HT1080 (cell line): ENCODE measurements around the gene SRPX. TPM values are rescaled to one million over a fixed set of nuclear protein-coding genes. Genes with fewer than 3 reads are reported as not detected.
A peak's percentile ranks its signal among the peaks of the same experiment; 100 is the strongest.

Source experiments
- DNase-seq: peaks from one replicate; pipeline ENCODE4 v3.0.0-alpha.2; 2015; ENCODE audit warnings: low read depth
- total RNA-seq: library from RNA; depleted of rRNA; stranded (reverse); fragments of >200 nt; shearing (Covaris generic); gene quantifications from 2 replicates; pipeline ENCODE4 v1.2.3, GENCODE V29; 2014

Gene SRPX
- total RNA-seq, 1 experiment from 2014 or later = 170 TPM

DNA sequence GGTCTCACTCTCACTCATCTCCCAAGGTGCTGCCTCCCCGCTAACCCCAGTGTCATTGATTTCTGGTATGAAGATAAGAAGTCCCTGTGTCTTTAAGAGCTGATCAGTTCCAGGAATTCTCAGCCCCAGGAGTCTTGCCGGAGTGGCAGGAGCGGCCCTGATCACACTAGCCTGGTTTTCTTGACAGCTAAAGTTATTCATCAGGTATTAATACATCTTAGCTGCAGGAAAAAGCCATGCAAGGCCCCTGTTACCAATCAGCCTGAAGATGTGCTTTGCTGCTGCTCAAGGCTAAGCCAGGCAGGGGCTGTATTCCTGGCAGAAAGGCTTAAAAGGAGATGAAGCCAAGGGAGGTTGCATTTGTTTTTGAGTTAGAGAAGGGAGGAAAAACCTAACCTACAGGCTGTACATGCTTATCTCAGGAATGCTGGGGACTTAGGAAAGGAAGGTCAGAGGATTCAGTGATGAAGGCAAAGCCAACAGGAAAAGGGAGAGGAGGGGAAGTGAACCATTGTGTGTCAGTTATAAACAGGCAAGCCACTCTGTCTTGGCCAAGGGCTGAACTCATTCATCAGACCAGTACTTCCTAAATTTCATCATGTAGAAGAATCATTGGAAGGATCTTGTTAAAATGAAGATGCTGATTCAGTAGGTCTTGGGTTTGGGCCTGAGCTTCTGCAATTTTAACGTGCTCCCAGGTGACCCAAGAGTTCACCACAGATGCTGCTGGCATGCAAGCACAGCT, 8.6 kb downstream of the SRPX start:
- DNase-seq = peak; percentile 42

- DNase-seq = peak; percentile 70
These were observed 14.1 kb downstream of the SRPX start for GRCh38 chrX:38206542-38206941.

DNA sequence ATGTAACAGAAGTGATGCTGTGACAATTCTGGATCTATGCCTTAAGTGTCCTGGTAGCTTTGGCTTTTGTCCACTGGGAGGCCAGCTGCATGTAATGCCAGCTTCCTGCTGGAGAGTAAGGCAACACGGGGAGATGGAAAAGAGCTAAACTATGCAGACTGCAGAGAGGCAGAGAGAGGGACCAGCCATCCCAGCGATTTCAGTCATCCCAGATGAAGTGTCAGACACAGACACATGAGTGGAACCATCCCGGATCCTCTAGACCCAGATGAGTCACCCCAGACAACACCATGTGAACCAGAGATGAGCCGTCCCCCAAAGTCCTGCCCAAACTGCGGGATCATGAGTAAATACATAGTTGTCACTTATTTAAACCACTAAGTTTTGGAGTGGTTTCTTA, 14.6 kb downstream of the SRPX start:
- DNase-seq = peak; percentile 66

GRCh38 chrX:38205039-38205438, 15.6 kb downstream of the SRPX start:
- DNase-seq = no peak

- no peak for DNase-seq
These were observed 28.5 kb downstream of the SRPX start for GRCh38 chrX:38192007-38192810.

DNA sequence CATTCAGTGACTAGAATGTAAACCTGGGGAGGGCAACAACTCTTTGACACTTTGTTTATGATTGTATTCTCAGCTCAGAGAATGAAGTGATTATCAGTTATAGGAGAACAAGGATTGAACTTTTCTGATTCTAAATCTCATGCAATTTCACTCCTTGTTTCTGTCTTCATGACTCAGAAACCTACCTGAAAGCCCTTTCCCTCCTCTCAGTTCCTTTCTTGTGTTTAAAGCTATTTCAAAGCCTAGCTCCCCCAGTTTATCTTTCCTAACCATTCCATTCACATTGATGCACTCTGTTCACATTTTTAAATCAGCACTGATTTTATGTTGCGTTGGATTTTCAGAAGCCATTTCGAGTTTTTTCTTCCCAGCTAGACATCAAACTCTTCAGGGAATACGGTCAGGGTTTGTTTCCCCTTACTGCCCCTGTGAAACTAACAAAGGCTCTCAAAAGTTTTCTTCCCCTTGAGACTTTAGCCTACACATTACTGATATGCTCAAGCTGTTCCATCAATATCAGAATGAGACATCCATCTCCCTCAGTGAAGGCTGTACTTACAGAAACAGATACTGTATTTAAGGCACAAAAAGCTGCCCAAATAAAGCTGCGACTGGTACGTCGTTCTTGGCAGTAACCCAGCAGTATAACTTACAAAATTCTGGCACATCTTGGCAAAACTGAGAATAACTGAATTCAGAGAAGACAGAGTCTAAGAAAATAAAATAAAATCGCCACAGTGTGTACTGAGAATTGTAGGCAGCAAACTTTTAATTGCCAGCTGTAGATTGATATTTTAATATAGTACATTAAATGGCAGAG, 31.0 kb downstream of the SRPX start:
- DNase-seq = no peak

GRCh38 chrX:38183596-38183995, 37.1 kb downstream of the SRPX start:
- no peak for DNase-seq

- no peak for DNase-seq
These were observed 39.3 kb downstream of the SRPX start for GRCh38 chrX:38181357-38181756.

GRCh38 chrX:38178396-38178795, 42.3 kb downstream of the SRPX start:
- no peak for DNase-seq

GRCh38 chrX:38175139-38175538, 45.5 kb downstream of the SRPX start:
- DNase-seq = peak; percentile 15

GRCh38 chrX:38172596-38172995, 48.1 kb downstream of the SRPX start:
- DNase-seq = no peak

DNA sequence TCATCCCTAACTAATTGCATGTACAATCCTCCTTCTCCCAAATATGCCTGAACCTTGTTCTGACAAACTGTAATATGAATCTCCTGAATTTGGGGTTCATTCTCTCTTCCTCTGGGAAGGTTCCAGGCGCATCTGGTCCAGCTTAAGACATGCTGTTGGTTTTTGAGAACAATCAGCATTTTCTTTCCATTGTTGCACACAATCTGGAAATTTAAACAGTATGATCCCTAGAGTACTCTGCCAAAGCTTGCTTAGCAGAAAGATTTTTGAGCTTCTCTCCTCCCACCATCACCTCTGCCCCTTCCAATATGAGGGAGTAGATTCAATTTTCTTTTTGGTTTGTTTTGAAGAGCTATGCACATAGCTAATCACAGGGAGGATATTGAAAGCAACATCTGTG, 50.1 kb downstream of the SRPX start:
- no peak for DNase-seq

GRCh38 chrX:38166478-38167083, 54.1 kb downstream of the SRPX start:
- DNase-seq = no peak

DNA sequence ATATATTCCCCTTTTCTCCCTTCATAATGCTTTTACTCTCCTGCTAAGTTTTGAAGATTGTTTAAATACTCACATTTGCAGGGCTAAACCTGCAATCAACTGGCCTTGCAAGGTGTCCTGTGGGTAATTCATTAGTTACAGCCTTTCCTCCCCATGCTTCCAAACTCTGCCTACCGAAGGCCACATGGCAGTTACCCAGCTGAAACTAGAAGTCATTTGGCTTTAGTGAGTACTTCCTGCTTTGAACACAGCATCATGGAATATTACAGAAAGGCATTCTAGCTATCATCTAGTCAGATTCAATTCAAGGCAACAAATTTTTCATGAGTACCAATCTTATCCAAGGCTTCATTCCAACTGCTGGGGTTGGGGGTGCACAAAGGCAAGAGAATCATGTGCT, 55.6 kb downstream of the SRPX start:
- DNase-seq = no peak

DNA sequence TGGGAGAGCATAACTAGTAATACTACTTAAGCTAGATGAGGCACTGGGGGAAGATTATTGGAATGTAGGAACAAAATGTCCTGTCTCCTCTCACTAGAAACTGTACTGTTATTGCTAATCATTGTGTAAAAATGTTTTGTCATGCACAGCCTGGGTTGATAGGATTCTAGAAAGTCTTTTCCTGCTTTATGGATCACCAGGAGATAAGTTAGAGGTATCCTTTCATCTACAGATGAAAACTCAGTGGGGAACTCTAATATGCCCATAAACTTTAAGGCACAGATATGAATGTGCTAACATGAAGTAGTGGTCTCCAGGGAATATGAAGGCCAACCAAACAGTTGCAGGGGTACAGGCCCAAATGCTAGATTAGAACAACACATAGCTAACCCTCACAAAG, 57.5 kb downstream of the SRPX start:
- DNase-seq = no peak

DNA sequence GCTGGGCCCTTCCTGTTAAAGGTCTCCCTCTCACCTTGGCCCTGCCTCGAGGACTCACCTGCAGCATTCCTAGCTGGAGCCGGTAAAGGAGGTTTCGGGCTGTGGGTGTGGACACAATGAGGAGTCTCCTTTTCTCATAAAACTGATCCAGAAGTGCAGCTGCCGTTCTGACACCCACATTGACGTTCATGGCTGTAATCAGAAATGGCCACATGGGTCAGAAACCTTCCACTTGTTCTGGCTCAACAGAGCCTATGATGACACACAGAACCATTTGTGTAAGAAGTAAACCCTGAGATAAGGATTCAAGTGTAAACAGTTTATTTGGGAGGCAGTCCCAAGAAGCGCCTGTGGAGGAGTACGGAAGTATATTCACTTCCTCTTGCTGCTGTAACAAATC, 63.8 kb downstream of the SRPX start:
- DNase-seq = no peak

- no peak for DNase-seq
These were observed 65.9 kb downstream of the SRPX start for GRCh38 chrX:38154818-38155217.

GRCh38 chrX:38154340-38154739, 66.3 kb downstream of the SRPX start:
- DNase-seq = no peak

- peak; percentile 57 for DNase-seq
These were observed 69.2 kb downstream of the SRPX start for GRCh38 chrX:38151441-38151840.

DNA sequence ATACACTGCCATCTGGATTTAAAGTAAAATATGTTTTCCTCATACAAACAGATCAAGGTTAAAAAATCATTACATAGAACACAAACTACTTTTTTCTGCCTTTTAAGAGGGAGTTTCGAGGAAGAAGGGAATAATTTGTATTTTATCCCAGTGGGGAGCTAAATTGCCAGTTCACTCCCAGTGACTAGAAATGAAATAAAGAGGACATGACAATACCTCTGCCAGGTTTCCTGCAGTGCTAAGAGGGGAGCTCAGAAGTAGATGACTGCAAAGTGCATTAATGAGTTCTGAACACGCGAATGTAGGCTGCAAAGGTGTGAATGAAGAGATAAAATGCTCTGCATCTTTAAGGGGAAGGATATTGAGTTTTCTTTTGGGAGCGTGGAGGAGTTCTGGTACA, 69.7 kb downstream of the SRPX start:
- DNase-seq = no peak

- no peak for DNase-seq
These were observed 71.7 kb downstream of the SRPX start for GRCh38 chrX:38149016-38149415.

DNA sequence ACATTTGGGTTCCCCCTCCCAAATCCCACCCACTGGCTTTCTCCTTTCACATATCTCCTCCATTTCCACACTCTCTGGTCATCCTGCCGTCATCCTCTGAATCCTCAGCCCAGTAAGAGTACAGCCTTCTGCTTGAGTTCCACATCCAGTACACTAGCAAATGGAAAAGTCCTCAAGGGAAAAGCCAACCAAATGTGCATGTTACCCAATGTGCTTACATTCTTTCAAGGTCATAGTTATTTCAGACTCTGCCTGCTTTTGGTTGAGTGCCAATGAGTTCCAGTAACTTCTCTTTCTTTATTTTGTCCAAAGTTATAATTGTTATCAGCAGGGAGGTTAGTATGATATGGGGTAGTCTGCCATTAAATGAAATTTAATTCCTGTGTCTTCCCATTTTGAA, 78.1 kb downstream of the SRPX start:
- no peak for DNase-seq
